Fibroblast of skin of right quadriceps (primary cell): Measurements from ENCODE around the gene HSPA12A.
"Not testable (repeated sequence)": the region's sequence is repeated elsewhere in the genome, so short reads cannot be mapped to it uniquely, and the experiment has no call there.

Source experiments
- DNase-seq: peaks from one replicate; pipeline ENCODE4 v3.0.0-alpha.2; 2013

Gene HSPA12A

GRCh38 chr10:116713846-116714245, 28.5 kb downstream of the HSPA12A start:
- DNase-seq, result no peak

GRCh38 chr10:116712989-116713543, 29.3 kb downstream of the HSPA12A start:
- DNase-seq, result no peak

GRCh38 chr10:116712519-116712918, 29.8 kb downstream of the HSPA12A start:
- no peak for DNase-seq

- DNase-seq, result not testable (repeated sequence)
Measured at GRCh38 chr10:116711803-116712202, 30.6 kb downstream of the HSPA12A start.

GRCh38 chr10:116710076-116710475, 32.3 kb downstream of the HSPA12A start:
- DNase-seq, result no peak

- no peak for DNase-seq
Measured at GRCh38 chr10:116708877-116709276, 33.5 kb downstream of the HSPA12A start.

- DNase-seq, result peak; percentile 69
Measured at GRCh38 chr10:116708391-116708821, 34.0 kb downstream of the HSPA12A start.

GRCh38 chr10:116707981-116708380, 34.4 kb downstream of the HSPA12A start:
- DNase-seq, result no peak

- DNase-seq, result no peak
Measured at GRCh38 chr10:116706281-116706680, 36.1 kb downstream of the HSPA12A start.

GRCh38 chr10:116705498-116705897, 36.9 kb downstream of the HSPA12A start:
- DNase-seq, result no peak

- DNase-seq, result no peak
Measured at GRCh38 chr10:116704926-116705325, 37.4 kb downstream of the HSPA12A start.

- DNase-seq, result no peak
Measured at GRCh38 chr10:116702165-116702564, 40.2 kb downstream of the HSPA12A start.

- DNase-seq, result no peak
Measured at GRCh38 chr10:116699471-116700150, 42.8 kb downstream of the HSPA12A start.

- DNase-seq, result no peak
Measured at GRCh38 chr10:116699049-116699448, 43.3 kb downstream of the HSPA12A start.

GRCh38 chr10:116698364-116698763, 44.0 kb downstream of the HSPA12A start:
- DNase-seq, result no peak

GRCh38 chr10:116697816-116698215, 44.5 kb downstream of the HSPA12A start:
- DNase-seq, result no peak

GRCh38 chr10:116696919-116697318, 45.4 kb downstream of the HSPA12A start:
- no peak for DNase-seq

- no peak for DNase-seq
Measured at GRCh38 chr10:116694927-116695268, 47.5 kb downstream of the HSPA12A start.

- DNase-seq, result no peak
Measured at GRCh38 chr10:116694243-116694926, 48.0 kb downstream of the HSPA12A start.

- no peak for DNase-seq
Measured at GRCh38 chr10:116692225-116692624, 50.1 kb downstream of the HSPA12A start.

- DNase-seq, result no peak
Measured at GRCh38 chr10:116691635-116692034, 50.7 kb downstream of the HSPA12A start.

GRCh38 chr10:116690356-116691322, 51.7 kb downstream of the HSPA12A start:
- DNase-seq, result peak; percentile 15

- DNase-seq, result no peak
Measured at GRCh38 chr10:116689744-116690143, 52.6 kb downstream of the HSPA12A start.
